Keratinocyte (primary cell): Measurements from ENCODE around the gene PRR33. TPM values are rescaled to one million over a fixed set of nuclear protein-coding genes. Genes with fewer than 3 reads are reported as not detected.

ENCODE experiments used
- DNase-seq: peaks from one replicate; pipeline ENCODE4 v3.0.0-alpha.2; 2011; ENCODE audit warnings: low read depth, missing footprints, low spot score
- FAIRE-seq: peaks from 2 replicates; lab custom pipeline; 2011; peaks lifted over from hg19 to GRCh38; lab: Jason Lieb, UNC
- H2AFZ ChIP-seq: 2 replicates; pipeline ENCODE4 v1.6.0; 2012; ENCODE audit warnings: low read length, control low read depth, inconsistent platforms; ENCODE audit not compliant: control insufficient read depth
- H3K27ac ChIP-seq: 2 replicates; pipeline ENCODE4 v1.5.1; 2011; ENCODE audit warnings: low read length; ENCODE audit not compliant: control insufficient read depth, insufficient read depth
- H3K27me3 ChIP-seq: 3 replicates; pipeline ENCODE4 v1.6.0; 2011; ENCODE audit warnings: low read length; ENCODE audit not compliant: control insufficient read depth, insufficient read depth; ENCODE audit errors: extremely low read depth
- H3K36me3 ChIP-seq, 2 experiments: 2 replicates in 1 of 2; 3 replicates in 1 of 2; pipeline ENCODE4 v1.5.1; 2011; ENCODE audit warnings: low read length in 2 of 2, mild to moderate bottlenecking in 1 of 2; ENCODE audit not compliant: control insufficient read depth in 2 of 2, insufficient read depth in 2 of 2; ENCODE audit errors: extremely low read depth in 1 of 2
- H3K4me1 ChIP-seq: 3 replicates; pipeline ENCODE4 v1.5.1; 2011; ENCODE audit warnings: low read length; ENCODE audit not compliant: control insufficient read depth, insufficient read depth; ENCODE audit errors: extremely low read depth
- H3K4me2 ChIP-seq: 3 replicates; pipeline ENCODE4 v1.6.0; 2011; ENCODE audit warnings: low read depth, low read length; ENCODE audit not compliant: control insufficient read depth, insufficient read depth; ENCODE audit errors: extremely low read depth
- H3K4me3 ChIP-seq, 3 experiments: fragments of 200-600 bp in 1 of 3; sonication (generic) in 1 of 3; 2 replicates in 2 of 3; 3 replicates in 1 of 3; pipeline ENCODE4 v1.5.1; 2011 to 2016; ENCODE audit warnings: low read length in 3 of 3, mild to moderate bottlenecking in 3 of 3, control low read depth in 2 of 3, inconsistent platforms in 1 of 3, low read depth in 1 of 3, mixed read lengths in 1 of 3, mixed run types in 1 of 3, moderate library complexity in 1 of 3; ENCODE audit not compliant: control insufficient read depth in 2 of 3, insufficient read depth in 2 of 3; ENCODE audit errors: extremely low read depth in 1 of 3
- H3K79me2 ChIP-seq: 2 replicates; pipeline ENCODE4 v1.6.0; 2012; ENCODE audit warnings: low read length; ENCODE audit not compliant: control insufficient read depth, insufficient read depth
- H3K9ac ChIP-seq: 3 replicates; pipeline ENCODE4 v1.6.0; 2011; ENCODE audit warnings: low read length; ENCODE audit not compliant: control insufficient read depth, insufficient read depth; ENCODE audit errors: extremely low read depth
- H3K9me1 ChIP-seq: 3 replicates; pipeline ENCODE4 v1.6.0; 2011; ENCODE audit warnings: low read length; ENCODE audit not compliant: control insufficient read depth, insufficient read depth; ENCODE audit errors: extremely low read depth
- H3K9me3 ChIP-seq: 2 replicates; pipeline ENCODE4 v1.5.1; 2012; ENCODE audit warnings: low read depth, low read length; ENCODE audit not compliant: control insufficient read depth
- H4K20me1 ChIP-seq: 3 replicates; pipeline ENCODE4 v1.6.0; 2011; ENCODE audit warnings: low read length; ENCODE audit not compliant: control insufficient read depth, insufficient read depth; ENCODE audit errors: extremely low read depth
- CTCF ChIP-seq, 3 experiments: IDR thresholded peaks in 1 of 3; conservative IDR thresholded peaks in 1 of 3; optimal IDR thresholded peaks in 1 of 3; 2 replicates in 2 of 3; 3 replicates in 1 of 3; pipeline versions ENCODE3 to v1.5.1; 2011; ENCODE audit warnings: low read length in 3 of 3, mild to moderate bottlenecking in 3 of 3, moderate library complexity in 2 of 3, control low read depth in 1 of 3, inconsistent platforms in 1 of 3; ENCODE audit not compliant: insufficient read depth in 2 of 3; ENCODE audit errors: extremely low read depth in 1 of 3
- EZH2 ChIP-seq: IDR thresholded peaks from one replicate; pipeline ENCODE4 v1.6.1; 2012; ENCODE audit warnings: inconsistent platforms, mild to moderate bottlenecking, low read length, moderate library complexity
- dilution Hi-C: fragments of 300-500 bp; cut with MboI; formaldehyde crosslinking; loops from one replicate; pipeline ENCODE4 v1.7.0; 2020; ENCODE audit warnings: low sequenced_read_pairs; ENCODE audit not compliant: extremely low pct_ligation_motif_present
- polyA plus RNA-seq, 5 experiments: library from polyadenylated mRNA; depleted of rRNA in 3 of 5; stranded (reverse) in 3 of 5; stranded (forward) in 1 of 5; unstranded in 1 of 5; fragments of >200 nt; gene quantifications; 1 replicate in 1 of 5; 2 replicates in 3 of 5; 3 replicates in 1 of 5; pipeline versions ENCODE4 v1.2.1 to v1.2.3, GENCODE V29; 2011 to 2012; ENCODE audit warnings: missing spikeins in 2 of 5, low read depth in 1 of 5, low replicate concordance in 1 of 5

Gene PRR33
- polyA plus RNA-seq, 1 donor (not counting 4 experiments of a cell fraction or from before 2014, with no cell fraction given) = not detected

- H3K4me1 ChIP-seq = peaks cover 14% of the 10 kb centered on the region
- peaks cover 24% of the 10 kb centered on the region for H3K27me3 ChIP-seq
- no peak overlapping the region for H3K4me2 ChIP-seq
- H3K9ac ChIP-seq = no peak overlapping the region
- no peaks in the 10 kb centered on the region for H3K9me3 ChIP-seq
- H2AFZ ChIP-seq = no peak overlapping the region
- H3K36me3 ChIP-seq = no peaks in the 10 kb centered on the region
- TF ChIP-seq CTCF (optimal IDR thresholded peaks at IDR 0.05 in 1 of 3, IDR thresholded peaks at IDR 0.05 in 1 of 3, conservative IDR thresholded peaks at IDR 0.05 in 1 of 3; ENCODE audit: extremely low read depth in 1 of 3, insufficient read depth in 2 of 3, low read length in 3 of 3) (no peak), EZH2 (no peak)
- H3K27ac ChIP-seq = no peak overlapping the region
- no peaks in the 10 kb centered on the region for H4K20me1 ChIP-seq
- no peaks in the 10 kb centered on the region for H3K79me2 ChIP-seq
- dilution Hi-C loops = no loop called here
- DNase-seq (no peak), FAIRE-seq (no peak)
- no peaks in the 10 kb centered on the region for H3K9me1 ChIP-seq
- no peak overlapping the region for H3K4me3 ChIP-seq
Observed at GRCh38 chr11:1866226-1866625, 25.5 kb downstream of the PRR33 start.

GRCh38 chr11:1864831-1865665, 26.6 kb downstream of the PRR33 start:
- no peak for DNase-seq
- FAIRE-seq = no peak
- Histone ChIP-seq H2AFZ (no peak overlapping the region), H3K9me1 (no peaks in the 10 kb centered on the region), H3K36me3 (no peaks in the 10 kb centered on the region), H3K4me1 (peaks cover 10% of the 10 kb centered on the region), H3K79me2 (no peaks in the 10 kb centered on the region), H3K4me2 (no peak overlapping the region), H3K27ac (no peak overlapping the region), H3K9me3 (no peaks in the 10 kb centered on the region), H3K9ac (no peak overlapping the region), H3K4me3 (no peak overlapping the region), H3K27me3 (peaks cover 13% of the 10 kb centered on the region), H4K20me1 (no peaks in the 10 kb centered on the region)
- TF ChIP-seq EZH2 = no peak
- TF ChIP-seq CTCF (optimal IDR thresholded peaks at IDR 0.05 in 1 of 3, IDR thresholded peaks at IDR 0.05 in 1 of 3, conservative IDR thresholded peaks at IDR 0.05 in 1 of 3; ENCODE audit: extremely low read depth in 1 of 3, insufficient read depth in 2 of 3, low read length in 3 of 3) = no peak
- dilution Hi-C loops = no loop called here
